Suprapubic skin (tissue), 3 donors: Measurements from ENCODE around the gene SCYGR2.

Source experiments
- POLR2A ChIP-seq, 2 donors: fragments of 450-650 bp; IDR thresholded peaks; one replicate each; pipeline ENCODE4 v1.6.1; 2017; ENCODE audit warnings: antibody characterized with exemption in 2 of 2, mild to moderate bottlenecking in 2 of 2, moderate library complexity in 2 of 2
- TF ChIP-seq, protein P1 (sequence below), 2 donors: fragments of 200-600 bp in 1 of 2; fragments of 450-650 bp in 1 of 2; sonication (generic) in 1 of 2; IDR thresholded peaks; one replicate each; pipeline ENCODE4 v1.5.1; 2016 to 2019; ENCODE audit warnings: antibody characterized with exemption in 2 of 2, mild to moderate bottlenecking in 1 of 2, moderate library complexity in 1 of 2

DNA sequence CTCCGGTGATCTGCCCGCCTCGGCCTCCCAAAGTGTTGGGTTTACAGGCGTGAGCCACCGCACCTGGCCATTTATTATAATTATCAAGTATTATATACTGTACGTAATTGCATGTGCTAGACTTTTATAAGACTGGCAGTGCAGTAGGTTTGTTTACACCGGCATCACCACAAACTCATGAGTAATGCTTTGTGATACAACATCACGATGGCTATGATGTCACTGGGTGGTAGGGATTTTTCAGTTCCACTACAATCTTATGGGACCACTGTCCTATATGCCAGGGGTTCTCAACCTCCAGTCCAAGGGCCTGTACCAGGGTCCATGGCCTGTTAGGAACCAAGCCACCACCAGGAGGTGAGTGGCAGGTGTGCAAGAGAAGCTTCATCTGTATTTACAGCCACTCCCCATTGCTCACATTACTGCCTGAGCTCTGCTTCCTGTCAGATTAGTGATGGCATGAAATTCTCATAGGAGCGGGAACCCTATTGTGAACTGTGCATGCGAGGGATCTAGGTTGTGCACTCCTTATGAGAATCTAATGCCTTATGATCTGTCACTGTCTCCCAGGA is 28.0 kb downstream of the SCYGR2 start:
- TF ChIP-seq, protein P1, sequence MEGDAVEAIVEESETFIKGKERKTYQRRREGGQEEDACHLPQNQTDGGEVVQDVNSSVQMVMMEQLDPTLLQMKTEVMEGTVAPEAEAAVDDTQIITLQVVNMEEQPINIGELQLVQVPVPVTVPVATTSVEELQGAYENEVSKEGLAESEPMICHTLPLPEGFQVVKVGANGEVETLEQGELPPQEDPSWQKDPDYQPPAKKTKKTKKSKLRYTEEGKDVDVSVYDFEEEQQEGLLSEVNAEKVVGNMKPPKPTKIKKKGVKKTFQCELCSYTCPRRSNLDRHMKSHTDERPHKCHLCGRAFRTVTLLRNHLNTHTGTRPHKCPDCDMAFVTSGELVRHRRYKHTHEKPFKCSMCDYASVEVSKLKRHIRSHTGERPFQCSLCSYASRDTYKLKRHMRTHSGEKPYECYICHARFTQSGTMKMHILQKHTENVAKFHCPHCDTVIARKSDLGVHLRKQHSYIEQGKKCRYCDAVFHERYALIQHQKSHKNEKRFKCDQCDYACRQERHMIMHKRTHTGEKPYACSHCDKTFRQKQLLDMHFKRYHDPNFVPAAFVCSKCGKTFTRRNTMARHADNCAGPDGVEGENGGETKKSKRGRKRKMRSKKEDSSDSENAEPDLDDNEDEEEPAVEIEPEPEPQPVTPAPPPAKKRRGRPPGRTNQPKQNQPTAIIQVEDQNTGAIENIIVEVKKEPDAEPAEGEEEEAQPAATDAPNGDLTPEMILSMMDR (IDR thresholded peaks at IDR 0.05) = no peak
- no peak for TF ChIP-seq POLR2A (IDR thresholded peaks at IDR 0.05)
